Lung (tissue), 12 donors: ENCODE results near the gene MZF1. TPM values are rescaled to one million over a fixed set of nuclear protein-coding genes. Genes with fewer than 3 reads are reported as not detected.

Experiments
- ATAC-seq: fragments of 200-7000 bp; cut with Tn5 transposase; one replicate; pipeline ENCODE4 v1.9.1; 2020; ENCODE audit warnings: moderate number of reproducible peaks; ENCODE audit not compliant: insufficient read depth, low FRiP score
- DNase-seq, 3 donors: peaks; one replicate each; pipeline ENCODE4 v3.0.0-alpha.2; 2013 to 2017
- H3K27ac ChIP-seq, 2 donors: one replicate each; pipeline ENCODE4 v1.5.1; 2013; ENCODE audit warnings: mild to moderate bottlenecking in 2 of 2, moderate library complexity in 2 of 2, control low read depth in 1 of 2, inconsistent platforms in 1 of 2, low read depth in 1 of 2, low read length in 1 of 2
- H3K27me3 ChIP-seq, 3 donors: one replicate each; pipeline ENCODE4 v1.5.1; 2013; ENCODE audit warnings: low read length in 2 of 3; ENCODE audit not compliant: control insufficient read depth in 3 of 3, insufficient read depth in 3 of 3
- H3K36me3 ChIP-seq, 4 donors: one replicate each; pipeline ENCODE4 v1.5.1; 2013; ENCODE audit warnings: low read length in 4 of 4, mild to moderate bottlenecking in 1 of 4, moderate library complexity in 1 of 4; ENCODE audit not compliant: control insufficient read depth in 4 of 4, insufficient read depth in 4 of 4
- H3K4me1 ChIP-seq, 5 donors: one replicate each; pipeline ENCODE4 v1.5.1; 2013; ENCODE audit warnings: low read length in 5 of 5, mild to moderate bottlenecking in 2 of 5, moderate library complexity in 1 of 5; ENCODE audit not compliant: control insufficient read depth in 5 of 5, insufficient read depth in 5 of 5
- H3K4me3 ChIP-seq: one replicate; pipeline ENCODE4 v1.5.1; 2013; ENCODE audit warnings: mild to moderate bottlenecking, control low read depth, moderate library complexity
- H3K9ac ChIP-seq, 2 donors: one replicate each; pipeline ENCODE4 v1.5.1; 2013; ENCODE audit warnings: low read length in 2 of 2, control low read depth in 1 of 2; ENCODE audit not compliant: insufficient read depth in 1 of 2
- H3K9me3 ChIP-seq, 4 donors: one replicate each; pipeline ENCODE4 v1.5.1; 2013; ENCODE audit warnings: low read length in 3 of 4, mild to moderate bottlenecking in 1 of 4, moderate library complexity in 1 of 4; ENCODE audit not compliant: control insufficient read depth in 4 of 4, insufficient read depth in 3 of 4
- CTCF ChIP-seq: IDR thresholded peaks from 2 replicates; pipeline ENCODE4 v1.5.1; 2012; ENCODE audit warnings: mild to moderate bottlenecking; ENCODE audit errors: control extremely low read depth, extremely low read depth
- whole genome bisulfite sequencing, 2 donors: extraction: QIAGEN DNeasy Blood & Tissue Kit; methylation state at CpG; one replicate each; pipeline ENCODE4 v1.1.7; 2013; 5-methylcytosine and 5-hydroxymethylcytosine counted together
- polyA plus RNA-seq, 2 donors: library from polyadenylated mRNA; stranded (reverse); fragments of 200-250 nt; gene quantifications; one replicate each; pipeline ENCODE4 v1.2.1, GENCODE V29; 2013
- total RNA-seq, 2 donors: library from RNA; depleted of rRNA in 1 of 2; stranded (reverse); fragments of >200 nt in 1 of 2; gene quantifications; one replicate each; pipeline ENCODE4 v1.2.1, GENCODE V29; 2014 to 2021
- donor health status: control.
- donor health status: control.
- donor health status: Bipolar disorder and iron deficiency.
- donor health status: healthy.
- donor health status: DM: yes; HTN: yes; CAD: no.

The MZF1 gene
- total and polyA plus RNA-seq, 4 donors: 19.2 to 37.5 (median 30.1) TPM

DNA sequence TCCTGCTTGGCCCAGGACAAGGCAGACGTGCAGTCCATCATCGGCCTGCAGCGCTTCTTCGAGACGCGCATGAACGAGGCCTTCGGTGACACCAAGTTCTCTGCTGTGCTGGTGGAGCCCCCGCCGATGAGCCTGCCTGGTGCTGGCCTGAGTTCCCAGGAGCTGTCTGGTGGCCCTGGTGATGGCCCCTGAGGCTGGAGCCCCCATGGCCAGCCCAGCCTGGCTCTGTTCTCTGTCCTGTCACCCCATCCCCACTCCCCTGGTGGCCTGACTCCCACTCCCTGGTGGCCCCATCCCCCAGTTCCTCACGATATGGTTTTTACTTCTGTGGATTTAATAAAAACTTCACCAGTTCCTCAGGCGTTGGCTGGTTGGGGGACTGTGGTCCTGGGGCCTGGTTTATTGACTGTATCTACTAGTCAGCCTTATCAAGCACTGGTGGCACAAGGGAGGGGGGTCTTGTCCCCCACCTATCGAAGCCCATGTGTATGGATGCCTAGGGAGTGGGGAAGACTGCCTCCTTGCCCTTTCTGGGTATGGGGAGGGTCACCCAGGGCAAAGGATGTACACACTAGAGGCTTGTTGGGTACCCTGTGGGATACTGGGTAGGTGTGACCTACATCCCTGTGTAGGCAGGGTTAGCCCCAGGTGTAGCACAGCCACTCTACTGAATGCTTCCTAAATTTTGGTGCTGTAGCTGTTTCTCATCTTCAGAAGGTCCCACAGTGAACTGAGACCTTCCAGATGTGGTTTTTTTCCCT is 22.6 kb downstream of the MZF1 start:
- TF ChIP-seq CTCF: no peak
- DNase-seq (peak in 1 of 3 donors; percentile 12), ATAC-seq (no peak)
- Histone ChIP-seq H3K4me1 (peaks cover 11 to 34% (median 17%) of the 10 kb centered on the region in 5 donors), H3K36me3 (peaks cover 13 to 61% (median 55%) of the 10 kb centered on the region in 4 donors), H3K4me3 (no peak overlapping the region), H3K9ac (no peak overlapping the region), H3K27me3 (no peaks in the 10 kb centered on the region), H3K27ac (no peak overlapping the region), H3K9me3 (peaks cover 0 to 2% (median 0%) of the 10 kb centered on the region in 4 donors)
- WGBS, 2 donors: 88 to 91% methylated on average over 13 of the region's 13 CpGs

GRCh38 chr19:58549664-58550361 is 23.3 kb downstream of the MZF1 start:
- H3K36me3 ChIP-seq: peaks cover 13 to 61% (median 56%) of the 10 kb centered on the region in 4 donors
- peaks cover 0 to 2% (median 0%) of the 10 kb centered on the region in 4 donors for H3K9me3 ChIP-seq
- H3K27ac ChIP-seq: no peak overlapping the region
- no peaks in the 10 kb centered on the region for H3K27me3 ChIP-seq
- TF ChIP-seq CTCF: no peak
- ATAC-seq: no peak
- no peak overlapping the region for H3K4me3 ChIP-seq
- no peak for DNase-seq
- H3K4me1 ChIP-seq: peaks cover 10 to 32% (median 16%) of the 10 kb centered on the region in 5 donors
- no peak overlapping the region for H3K9ac ChIP-seq
- WGBS, 2 donors: 92 to 94% methylated on average over 10 to 11 of the region's 11 CpGs

- Histone ChIP-seq H3K9ac (no peak overlapping the region), H3K9me3 (peaks cover 0 to 2% (median 0%) of the 10 kb centered on the region in 4 donors), H3K36me3 (peaks cover 13 to 61% (median 56%) of the 10 kb centered on the region in 4 donors), H3K4me1 (peaks cover 10 to 24% (median 14%) of the 10 kb centered on the region in 5 donors), H3K4me3 (no peak overlapping the region), H3K27ac (no peak overlapping the region), H3K27me3 (no peaks in the 10 kb centered on the region)
- WGBS, 2 donors: 94 to 95% methylated on average over 20 of the region's 20 CpGs
- TF ChIP-seq CTCF: no peak
- DNase-seq (no peak), ATAC-seq (no peak)
Observed at GRCh38 chr19:58548859-58549663, 24.1 kb downstream of the MZF1 start.
